AG08396 (cell line): ENCODE results near the gene UNK.
"Not testable (repeated sequence)": the region's sequence is repeated elsewhere in the genome, so short reads cannot be mapped to it uniquely, and the experiment has no call there.

ENCODE experiments used
- DNase-seq: peaks from one replicate; pipeline ENCODE4 v3.0.0; 2012; ENCODE audit warnings: low spot score, mixed read lengths

UNK gene

GRCh38 chr17:75849279-75849646, 64.7 kb downstream of the UNK start:
- DNase-seq: no peak

GRCh38 chr17:75849724-75850123, 65.1 kb downstream of the UNK start:
- no peak for DNase-seq

GRCh38 chr17:75850928-75851692, 66.5 kb downstream of the UNK start:
- no peak for DNase-seq

- DNase-seq: not testable (repeated sequence)
Observed at GRCh38 chr17:75851693-75851991, 67.0 kb downstream of the UNK start.

- peak; percentile 58 for DNase-seq
Observed at GRCh38 chr17:75853433-75853832, 68.8 kb downstream of the UNK start.

GRCh38 chr17:75854101-75854748, 69.6 kb downstream of the UNK start:
- peak; percentile 77 for DNase-seq

GRCh38 chr17:75854881-75855309, 70.3 kb downstream of the UNK start:
- no peak for DNase-seq

- DNase-seq: peak; percentile 99
Observed at GRCh38 chr17:75855310-75856061, 70.9 kb downstream of the UNK start, which contains the start of gene WBP2. Gene WBP2, minus strand, starts transcription at chr17:75855335. Its CDS starts 38 bp downstream, at chr17:75855297.

GRCh38 chr17:75856062-75856756, 71.6 kb downstream of the UNK start:
- no peak for DNase-seq

GRCh38 chr17:75859358-75859757, 74.8 kb downstream of the UNK start:
- DNase-seq: not testable (repeated sequence)

GRCh38 chr17:75861927-75862317, 77.3 kb downstream of the UNK start:
- DNase-seq: no peak

GRCh38 chr17:75864448-75864871, 79.9 kb downstream of the UNK start:
- peak; percentile 80 for DNase-seq

- DNase-seq: not testable (repeated sequence)
Observed at GRCh38 chr17:75864887-75865286, 80.3 kb downstream of the UNK start.

GRCh38 chr17:75865404-75866188, 81.0 kb downstream of the UNK start:
- DNase-seq: not testable (repeated sequence)

GRCh38 chr17:75868730-75869281, 84.2 kb downstream of the UNK start:
- DNase-seq: not testable (repeated sequence)

GRCh38 chr17:75869282-75870141, 84.9 kb downstream of the UNK start:
- peak; percentile 71 for DNase-seq

- not testable (repeated sequence) for DNase-seq
Observed at GRCh38 chr17:75870228-75870627, 85.6 kb downstream of the UNK start.

- peak; percentile 90 for DNase-seq
Observed at GRCh38 chr17:75872434-75873351, 88.1 kb downstream of the UNK start.
